HCT116 (cell line): ENCODE measurements around the gene TNC.
A peak's percentile ranks its signal among the peaks of the same experiment; 100 is the strongest.

Experiments used
- FOSL1 ChIP-seq: IDR thresholded peaks from 2 replicates; pipeline ENCODE4 v1.6.1; 2012; ENCODE audit warnings: low read depth
- POLR2AphosphoS5 ChIP-seq: IDR thresholded peaks from 2 replicates; pipeline ENCODE4 v1.6.1; 2011; ENCODE audit warnings: mild to moderate bottlenecking, low read depth, low read length, moderate library complexity
- YY1 ChIP-seq: IDR thresholded peaks from 2 replicates; pipeline ENCODE4 v1.6.1; 2011; ENCODE audit warnings: low read length, low read depth, moderate library complexity, mild to moderate bottlenecking; ENCODE audit not compliant: insufficient replicate concordance; ENCODE audit errors: extremely low read depth
- TF ChIP-seq, protein P1 (sequence below), 3 experiments: fragments of 200-600 bp in 1 of 3; sonication (generic) in 1 of 3; IDR thresholded peaks in 2 of 3; conservative IDR thresholded peaks in 1 of 3; 2 replicates each; pipeline ENCODE4 v1.5.1; 2012 to 2017; ENCODE audit warnings: low read depth in 2 of 3, low read length in 2 of 3, antibody characterized with exemption in 1 of 3, borderline replicate concordance in 1 of 3, control low read depth in 1 of 3, mild to moderate bottlenecking in 1 of 3, mixed read lengths in 1 of 3, mixed run types in 1 of 3, moderate library complexity in 1 of 3; ENCODE audit not compliant: insufficient read depth in 1 of 3

DNA sequence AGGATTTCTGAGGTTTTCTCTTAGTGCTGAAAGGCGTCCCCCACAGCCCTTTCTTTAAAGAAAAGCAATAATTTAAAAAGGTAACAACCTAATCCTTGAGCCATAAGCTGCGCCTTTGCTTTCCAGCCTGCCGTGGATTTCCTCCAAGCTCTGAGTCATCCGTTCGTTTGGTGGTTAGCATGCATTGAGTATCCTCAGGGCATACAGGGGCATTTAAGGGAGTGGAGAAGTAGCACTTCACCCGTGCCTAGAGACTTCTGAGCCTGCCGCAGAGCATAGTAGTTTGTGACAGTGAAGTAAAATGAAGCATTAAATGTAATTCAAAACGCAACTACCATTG is 892 bp upstream of the TNC start:
- TF ChIP-seq FOSL1 (peak; percentile 64), YY1 (no peak), POLR2AphosphoS5 (no peak)
- TF ChIP-seq, protein P1, sequence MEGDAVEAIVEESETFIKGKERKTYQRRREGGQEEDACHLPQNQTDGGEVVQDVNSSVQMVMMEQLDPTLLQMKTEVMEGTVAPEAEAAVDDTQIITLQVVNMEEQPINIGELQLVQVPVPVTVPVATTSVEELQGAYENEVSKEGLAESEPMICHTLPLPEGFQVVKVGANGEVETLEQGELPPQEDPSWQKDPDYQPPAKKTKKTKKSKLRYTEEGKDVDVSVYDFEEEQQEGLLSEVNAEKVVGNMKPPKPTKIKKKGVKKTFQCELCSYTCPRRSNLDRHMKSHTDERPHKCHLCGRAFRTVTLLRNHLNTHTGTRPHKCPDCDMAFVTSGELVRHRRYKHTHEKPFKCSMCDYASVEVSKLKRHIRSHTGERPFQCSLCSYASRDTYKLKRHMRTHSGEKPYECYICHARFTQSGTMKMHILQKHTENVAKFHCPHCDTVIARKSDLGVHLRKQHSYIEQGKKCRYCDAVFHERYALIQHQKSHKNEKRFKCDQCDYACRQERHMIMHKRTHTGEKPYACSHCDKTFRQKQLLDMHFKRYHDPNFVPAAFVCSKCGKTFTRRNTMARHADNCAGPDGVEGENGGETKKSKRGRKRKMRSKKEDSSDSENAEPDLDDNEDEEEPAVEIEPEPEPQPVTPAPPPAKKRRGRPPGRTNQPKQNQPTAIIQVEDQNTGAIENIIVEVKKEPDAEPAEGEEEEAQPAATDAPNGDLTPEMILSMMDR (IDR thresholded peaks at IDR 0.05 in 2 of 3, conservative IDR thresholded peaks at IDR 0.05 in 1 of 3; ENCODE audit: borderline replicate concordance in 1 of 3, insufficient read depth in 1 of 3, low read depth in 2 of 3, low read length in 2 of 3), result no peak
